A673 (cell line): ENCODE results near the gene KDM1A. TPM values are rescaled to one million over a fixed set of nuclear protein-coding genes. Genes with fewer than 3 reads are reported as not detected.

ENCODE experiments used
- BruUV-seq: library from RNA; stranded (reverse); fragments of 400-500 nt; replicated peaks from 2 replicates; lab custom pipeline; 2021; lab: Mats Ljungman, UMichigan
- CTCF ChIA-PET: fragments of 300-600 bp; sonication (Branson Sonifier 250); formaldehyde crosslinking; loops from one replicate; lab custom pipeline; 2022; ENCODE audit warnings: antibody characterized with exemption; lab: Charles Lee
- POLR2A ChIA-PET: fragments of 300-600 bp; sonication (Branson Sonifier 250); formaldehyde crosslinking; loops from one replicate; lab custom pipeline; 2022; ENCODE audit warnings: antibody characterized with exemption; ENCODE audit not compliant: low non-redundant PET; lab: Charles Lee
- DNase-seq: peaks from one replicate; pipeline ENCODE4 v3.0.0-alpha.2; 2015; ENCODE audit warnings: low spot score
- H3K27ac ChIP-seq: fragments of 200-600 bp; sonication (generic); 2 replicates; pipeline ENCODE4 v1.5.1; 2016; ENCODE audit warnings: mixed run types, low read depth, mild to moderate bottlenecking, mixed read lengths, antibody characterized with exemption, low read length; ENCODE audit not compliant: poor library complexity, severe bottlenecking
- H3K27me3 ChIP-seq: fragments of 200-600 bp; sonication (generic); replicated peaks from 2 replicates; pipeline ENCODE4 v1.6.1; 2017; ENCODE audit warnings: mixed run types, low read depth, mild to moderate bottlenecking, mixed read lengths, antibody characterized with exemption, low read length; ENCODE audit not compliant: insufficient read depth, poor library complexity
- H3K36me3 ChIP-seq: fragments of 200-600 bp; sonication (generic); 2 replicates; pipeline ENCODE4 v1.6.1; 2016; ENCODE audit warnings: mixed run types, mild to moderate bottlenecking, mixed read lengths, antibody characterized with exemption, low read length; ENCODE audit not compliant: insufficient read depth, poor library complexity, severe bottlenecking
- H3K4me1 ChIP-seq: fragments of 200-600 bp; sonication (generic); 2 replicates; pipeline ENCODE4 v1.6.1; 2017; ENCODE audit warnings: mixed run types, mild to moderate bottlenecking, mixed read lengths, antibody characterized with exemption, low read length; ENCODE audit not compliant: insufficient read depth, poor library complexity, severe bottlenecking
- H3K4me3 ChIP-seq: fragments of 200-600 bp; sonication (generic); 2 replicates; pipeline ENCODE4 v1.5.1; 2016; ENCODE audit warnings: low read depth, mixed run types, mild to moderate bottlenecking, mixed read lengths, low read length; ENCODE audit not compliant: poor library complexity, severe bottlenecking
- H3K9me3 ChIP-seq: fragments of 200-600 bp; sonication (generic); 2 replicates; pipeline ENCODE4 v1.6.1; 2016; ENCODE audit warnings: mixed run types, low read depth, mild to moderate bottlenecking, mixed read lengths, antibody characterized with exemption, low read length; ENCODE audit not compliant: poor library complexity, severe bottlenecking
- EZH2 ChIP-seq: fragments of 200-600 bp; sonication (generic); IDR thresholded peaks from 2 replicates; pipeline ENCODE4 v1.6.1; 2017; ENCODE audit warnings: borderline replicate concordance, low read depth, mild to moderate bottlenecking, mixed read lengths, antibody characterized with exemption, low read length; ENCODE audit not compliant: poor library complexity, severe bottlenecking
- intact Hi-C: fragments of 100-400 bp; cut with micrococcal nuclease; formaldehyde crosslinking; loops from one replicate; pipeline ENCODE4 v1.10.0; 2022; ENCODE audit not compliant: unreplicated experiment
- total RNA-seq: library from RNA; stranded (reverse); gene quantifications from 2 replicates; pipeline ENCODE4 v1.2.3, GENCODE V29; 2021
- TF ChIP-seq, protein P1 (sequence below): fragments of 300-800, 200-600 bp; sonication (generic); conservative IDR thresholded peaks from 2 replicates; pipeline ENCODE4 v1.5.1; 2017; ENCODE audit warnings: low read depth, mild to moderate bottlenecking, antibody characterized with exemption, low read length, moderate library complexity, mixed read lengths

KDM1A gene
- total RNA-seq, 1 experiment from 2014 or later, result 201 TPM

- ChIA-PET CTCF (no interaction called here), POLR2A (no interaction called here)
- Histone ChIP-seq H3K4me3 (no peak overlapping the region), H3K27me3 (no peaks in the 10 kb centered on the region), H3K27ac (no peak overlapping the region), H3K4me1 (peaks cover 4% of the 10 kb centered on the region), H3K9me3 (no peaks in the 10 kb centered on the region), H3K36me3 (no peaks in the 10 kb centered on the region)
- TF ChIP-seq EZH2, result no peak
- TF ChIP-seq, protein P1, sequence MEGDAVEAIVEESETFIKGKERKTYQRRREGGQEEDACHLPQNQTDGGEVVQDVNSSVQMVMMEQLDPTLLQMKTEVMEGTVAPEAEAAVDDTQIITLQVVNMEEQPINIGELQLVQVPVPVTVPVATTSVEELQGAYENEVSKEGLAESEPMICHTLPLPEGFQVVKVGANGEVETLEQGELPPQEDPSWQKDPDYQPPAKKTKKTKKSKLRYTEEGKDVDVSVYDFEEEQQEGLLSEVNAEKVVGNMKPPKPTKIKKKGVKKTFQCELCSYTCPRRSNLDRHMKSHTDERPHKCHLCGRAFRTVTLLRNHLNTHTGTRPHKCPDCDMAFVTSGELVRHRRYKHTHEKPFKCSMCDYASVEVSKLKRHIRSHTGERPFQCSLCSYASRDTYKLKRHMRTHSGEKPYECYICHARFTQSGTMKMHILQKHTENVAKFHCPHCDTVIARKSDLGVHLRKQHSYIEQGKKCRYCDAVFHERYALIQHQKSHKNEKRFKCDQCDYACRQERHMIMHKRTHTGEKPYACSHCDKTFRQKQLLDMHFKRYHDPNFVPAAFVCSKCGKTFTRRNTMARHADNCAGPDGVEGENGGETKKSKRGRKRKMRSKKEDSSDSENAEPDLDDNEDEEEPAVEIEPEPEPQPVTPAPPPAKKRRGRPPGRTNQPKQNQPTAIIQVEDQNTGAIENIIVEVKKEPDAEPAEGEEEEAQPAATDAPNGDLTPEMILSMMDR, result no peak
- DNase-seq, result no peak
- BruUV-seq, result no TSS peak
- intact Hi-C loops, result no loop called here
These were observed 10.1 kb downstream of the KDM1A start for GRCh38 chr1:23029337-23029736.

- H3K27ac ChIP-seq, result peak overlapping the region; percentile 29
- no TSS peak for BruUV-seq
- POLR2A ChIA-PET, result no interaction called here
These were observed 16.7 kb downstream of the KDM1A start for GRCh38 chr1:23035823-23036452.

GRCh38 chr1:23037081-23037740, 17.9 kb downstream of the KDM1A start:
- intact Hi-C loops, result no loop called here
- Histone ChIP-seq H3K4me1 (peaks cover 28% of the 10 kb centered on the region), H3K4me3 (no peak overlapping the region), H3K27me3 (no peaks in the 10 kb centered on the region), H3K9me3 (no peaks in the 10 kb centered on the region), H3K36me3 (peaks cover 4% of the 10 kb centered on the region), H3K27ac (no peak overlapping the region)
- DNase-seq, result no peak
- POLR2A ChIA-PET, result interaction anchor here (0.6 kb wide), 1 partner anchor 1513 kb away, joined by 3 read pairs; no protein-coding TSS in a partner anchor
- TF ChIP-seq, protein P1, result no peak
- no peak for TF ChIP-seq EZH2
- no TSS peak for BruUV-seq
- CTCF ChIA-PET, result interaction anchor here (0.6 kb wide), 1 partner anchor 63 kb away, joined by 3 read pairs; no protein-coding TSS in a partner anchor

More at GRCh38 chr1:23035823-23036452, 16.7 kb downstream of the KDM1A start:
- Histone ChIP-seq H3K9me3 (no peaks in the 10 kb centered on the region), H3K36me3 (peaks cover 2% of the 10 kb centered on the region), H3K4me1 (peaks cover 28% of the 10 kb centered on the region), H3K4me3 (no peak overlapping the region), H3K27me3 (no peaks in the 10 kb centered on the region)
- CTCF ChIA-PET, result no interaction called here
- DNase-seq, result peak; percentile 63
- intact Hi-C loops, result no loop called here
- TF ChIP-seq, protein P1, result no peak
- no peak for TF ChIP-seq EZH2
